ENCODE results near the gene LGALS7.

GRCh38 chr19:38792250-38793111 is 19.2 kb upstream of the LGALS7 start:
- TF ChIP-seq CTCF (IDR thresholded peaks at IDR 0.05) (peak in 1 of 4 experiments; percentile 28), EP300 (IDR thresholded peaks at IDR 0.05) (no peak), POLR2A (IDR thresholded peaks at IDR 0.05) (no peak), POLR2AphosphoS5 (IDR thresholded peaks at IDR 0.05) (no peak)
